GM19372 (cell line): Measurements from ENCODE around the gene TCF3.
"Not testable (repeated sequence)": the region's sequence is repeated elsewhere in the genome, so short reads cannot be mapped to it uniquely, and the experiment has no call there.

Experiments
- ATAC-seq: cut with Tn5 transposase; IDR thresholded peaks from one replicate; pipeline ENCODE4 v1.9.1; 2021; ENCODE audit warnings: mild to moderate bottlenecking, low read depth, moderate library complexity; ENCODE audit not compliant: unreplicated experiment

The TCF3 gene

DNA sequence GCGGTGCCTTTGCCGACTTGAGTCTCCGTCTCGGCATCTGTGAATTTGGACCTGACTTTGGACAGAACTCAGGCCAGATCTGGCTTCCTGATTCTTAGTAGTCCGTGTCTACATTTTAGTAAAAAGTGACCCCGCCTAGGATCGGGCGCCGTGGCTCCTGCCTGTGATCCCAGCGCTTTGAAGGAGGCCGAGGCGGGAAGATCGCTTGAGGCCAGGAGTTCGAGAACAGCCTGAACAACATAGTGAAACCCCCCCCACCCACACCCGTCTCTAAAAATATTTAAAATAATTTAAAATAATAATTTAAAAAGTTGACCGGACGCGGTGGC is 849 bp upstream of the TCF3 start:
- no peak for ATAC-seq

DNA sequence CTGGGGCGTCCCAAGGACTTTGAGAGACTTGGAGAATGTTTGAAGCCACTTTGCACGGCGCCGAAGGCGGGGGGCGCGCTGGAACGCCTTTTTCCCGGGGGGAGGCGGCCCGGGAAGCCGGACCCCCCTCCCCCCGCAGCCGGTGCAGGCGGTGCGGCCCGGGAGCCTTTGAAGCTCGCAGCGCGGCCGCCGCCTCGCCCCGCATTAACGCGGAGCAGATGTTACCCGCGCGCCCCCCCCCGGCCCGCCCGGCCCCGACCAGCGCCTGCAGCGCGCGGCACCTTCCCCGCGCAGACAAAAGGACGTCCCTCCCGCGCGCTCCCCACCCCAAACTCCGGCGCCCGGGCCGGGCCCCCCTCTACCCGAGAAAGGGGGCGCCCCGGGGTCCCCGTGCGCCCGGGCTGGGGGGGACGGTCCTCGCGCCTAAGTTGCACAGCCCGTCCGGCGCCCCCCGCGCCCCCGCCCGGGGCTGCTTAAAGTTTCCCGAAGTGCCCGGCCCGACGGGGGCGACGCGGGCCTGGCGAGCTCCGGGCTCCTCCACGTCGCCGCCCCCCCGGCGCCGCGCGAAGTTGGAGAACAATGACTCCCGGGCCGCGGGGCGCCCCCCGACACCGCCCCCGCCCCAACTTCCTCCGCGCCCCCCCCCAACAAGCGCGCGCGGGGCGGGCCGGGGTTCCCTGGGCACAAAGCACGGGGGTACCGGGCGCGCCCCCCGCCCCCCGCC is 685 bp downstream of the TCF3 start:
- ATAC-seq: no peak

DNA sequence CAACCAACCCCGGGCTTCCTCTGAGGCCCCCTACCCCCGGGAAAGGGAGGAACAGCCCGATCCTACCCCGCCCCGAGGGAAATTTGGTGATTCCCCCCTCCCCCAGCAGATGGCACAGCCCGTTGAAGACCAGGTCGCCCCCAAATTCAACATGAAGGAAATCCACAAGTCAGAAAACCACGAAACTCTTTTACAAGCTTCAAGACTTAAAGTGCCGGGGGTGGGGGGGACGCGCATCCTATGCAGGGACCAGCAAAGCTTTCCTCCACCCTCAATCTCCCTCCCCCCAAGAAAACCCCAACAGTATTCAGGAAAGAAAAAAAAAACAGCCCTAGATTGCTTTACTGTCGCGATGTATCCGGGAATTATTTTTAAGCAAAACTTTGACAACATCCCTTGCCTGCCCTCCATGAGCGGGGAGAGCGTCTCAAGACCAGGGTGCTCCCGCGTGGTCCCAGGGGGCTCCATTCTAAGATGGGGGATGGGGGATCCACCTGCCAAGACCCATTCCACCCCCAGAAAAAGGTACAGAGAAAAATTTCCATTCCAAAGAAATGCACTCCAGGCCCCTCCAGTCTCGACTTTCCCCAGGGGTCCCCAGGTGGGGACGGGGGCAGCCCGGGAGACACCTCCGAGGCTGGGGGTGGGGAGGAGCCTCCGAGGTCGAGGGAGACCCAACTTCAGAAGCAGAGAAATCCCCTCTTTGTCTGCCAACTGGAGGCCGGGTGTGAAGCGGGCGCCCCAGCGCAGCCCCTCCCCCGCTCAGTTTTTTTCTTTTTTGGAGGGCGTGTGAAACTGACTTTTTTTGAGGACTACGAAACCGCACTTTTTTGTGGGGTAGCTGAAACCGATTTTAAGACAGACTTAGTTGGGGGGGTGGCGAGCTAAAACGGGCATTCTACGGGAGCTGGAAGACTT is 1.5 kb downstream of the TCF3 start:
- ATAC-seq: no peak

GRCh38 chr19:1649706-1650649 is 2.4 kb downstream of the TCF3 start:
- no peak for ATAC-seq

DNA sequence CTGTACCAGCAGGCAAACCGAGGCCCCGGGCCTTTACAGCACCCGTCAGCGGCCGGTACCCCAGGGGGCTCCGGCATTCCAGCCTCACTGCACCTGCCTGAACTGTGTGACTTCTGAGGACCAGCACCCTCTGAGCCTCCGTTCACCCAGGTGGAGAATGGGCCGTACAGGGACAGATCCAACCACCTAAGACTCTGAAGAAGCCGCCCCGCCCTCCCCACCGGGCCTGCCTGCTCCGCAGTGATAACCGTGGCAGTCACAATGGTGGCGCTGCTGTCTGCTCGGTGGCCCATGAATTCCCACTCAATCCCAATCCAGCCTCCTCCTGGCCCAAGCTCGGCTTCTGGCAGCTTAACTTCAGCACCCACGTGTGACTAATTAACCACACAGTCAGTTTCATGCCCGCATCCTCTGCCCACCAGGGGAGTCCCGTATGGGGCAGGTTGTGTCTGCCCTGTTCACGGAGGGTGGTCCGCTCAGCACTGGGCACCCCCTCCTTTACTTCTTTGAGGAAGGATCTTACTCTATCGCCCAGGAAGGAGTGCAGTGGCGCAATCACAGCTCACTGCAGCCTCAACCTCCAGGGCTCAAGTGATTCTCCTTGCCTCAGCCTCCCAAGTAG is 3.4 kb downstream of the TCF3 start:
- no peak for ATAC-seq

DNA sequence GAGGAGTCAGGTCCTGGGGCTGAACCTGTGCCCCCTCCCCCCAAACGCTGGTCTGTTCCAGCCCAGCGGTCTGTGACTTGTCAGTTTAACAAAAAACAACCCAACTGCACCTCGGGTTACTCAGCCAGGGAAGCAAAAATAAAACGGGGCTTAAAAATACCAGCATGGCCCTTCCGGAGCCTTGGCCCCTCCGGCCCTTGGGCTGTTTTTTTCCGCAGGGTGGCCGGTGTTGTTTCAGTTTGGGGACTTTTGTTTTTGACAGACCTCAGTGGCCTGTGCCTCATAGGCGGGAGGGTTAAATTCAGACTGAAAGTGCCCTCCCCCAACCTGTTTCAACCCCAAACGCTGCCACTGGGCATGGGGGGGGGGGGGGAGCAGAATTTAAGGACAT is 4.0 kb downstream of the TCF3 start:
- no peak for ATAC-seq

- no peak for ATAC-seq
Observed at GRCh38 chr19:1647501-1648458, 4.6 kb downstream of the TCF3 start.

DNA sequence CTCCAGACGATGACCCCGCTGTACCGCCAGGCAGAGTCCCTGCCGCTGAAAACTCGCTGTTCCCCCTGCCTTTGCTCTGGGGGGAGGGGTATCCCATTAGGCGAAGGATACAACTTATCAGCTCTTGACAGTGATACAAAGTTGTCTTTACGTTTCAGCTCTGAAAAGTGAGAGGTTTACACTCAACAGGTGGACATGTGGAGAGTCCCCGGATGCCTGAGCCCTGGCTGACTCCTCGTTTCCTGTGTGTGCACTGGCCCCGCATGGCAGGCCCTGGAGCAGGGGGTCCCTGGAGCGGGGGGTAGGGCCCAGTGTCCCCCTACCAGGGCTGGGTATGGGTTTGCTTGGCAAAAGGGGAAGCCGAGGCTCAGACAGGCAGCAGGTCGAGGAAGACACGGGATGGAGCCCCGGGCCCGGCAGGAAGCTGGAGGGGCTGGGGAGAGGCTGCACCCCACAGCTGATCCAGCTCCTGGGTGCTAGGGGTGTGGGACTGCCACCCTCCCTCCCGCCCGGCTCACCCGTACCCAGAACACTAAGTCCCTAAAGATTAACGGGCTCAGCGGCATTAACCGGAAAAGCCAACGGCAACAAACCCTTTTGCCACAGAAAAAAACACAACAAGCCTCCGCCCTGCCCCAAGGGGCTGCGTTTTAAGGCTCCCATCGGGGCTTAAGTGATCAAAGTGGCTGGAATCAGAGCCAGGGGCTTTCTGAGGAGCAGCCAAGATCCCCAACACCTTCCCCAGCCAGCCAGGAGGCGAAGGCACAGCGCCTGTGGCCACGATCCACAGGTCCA is 5.6 kb downstream of the TCF3 start:
- ATAC-seq: no peak

GRCh38 chr19:1646149-1646548 is 6.3 kb downstream of the TCF3 start:
- no peak for ATAC-seq

DNA sequence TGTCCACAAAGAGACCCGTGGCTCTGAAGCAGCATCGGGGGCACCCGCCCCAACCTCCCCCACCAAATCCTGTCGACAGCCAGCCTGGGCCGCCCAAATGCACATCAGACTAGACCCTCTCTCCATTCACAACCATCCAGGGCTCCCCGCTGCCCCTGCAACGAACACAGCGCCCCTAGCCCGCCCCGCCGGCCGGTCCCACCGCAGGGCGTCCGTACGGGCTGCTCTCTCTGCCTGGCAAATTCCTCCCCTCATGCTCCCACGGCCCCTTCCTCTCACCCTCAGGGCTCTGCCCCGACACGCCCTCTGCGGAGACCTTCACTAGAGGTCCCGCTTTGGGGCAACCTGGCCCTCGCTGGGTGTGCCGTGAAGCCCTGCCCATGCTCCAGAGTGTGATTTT is 7.1 kb downstream of the TCF3 start:
- ATAC-seq: no peak

GRCh38 chr19:1644070-1644469 is 8.3 kb downstream of the TCF3 start:
- no peak for ATAC-seq

- not testable (repeated sequence) for ATAC-seq
Observed at GRCh38 chr19:1640893-1641448, 11.4 kb downstream of the TCF3 start.

GRCh38 chr19:1636325-1637236 is 15.8 kb downstream of the TCF3 start:
- no peak for ATAC-seq

- no peak for ATAC-seq
Observed at GRCh38 chr19:1634938-1635243, 17.5 kb downstream of the TCF3 start.

DNA sequence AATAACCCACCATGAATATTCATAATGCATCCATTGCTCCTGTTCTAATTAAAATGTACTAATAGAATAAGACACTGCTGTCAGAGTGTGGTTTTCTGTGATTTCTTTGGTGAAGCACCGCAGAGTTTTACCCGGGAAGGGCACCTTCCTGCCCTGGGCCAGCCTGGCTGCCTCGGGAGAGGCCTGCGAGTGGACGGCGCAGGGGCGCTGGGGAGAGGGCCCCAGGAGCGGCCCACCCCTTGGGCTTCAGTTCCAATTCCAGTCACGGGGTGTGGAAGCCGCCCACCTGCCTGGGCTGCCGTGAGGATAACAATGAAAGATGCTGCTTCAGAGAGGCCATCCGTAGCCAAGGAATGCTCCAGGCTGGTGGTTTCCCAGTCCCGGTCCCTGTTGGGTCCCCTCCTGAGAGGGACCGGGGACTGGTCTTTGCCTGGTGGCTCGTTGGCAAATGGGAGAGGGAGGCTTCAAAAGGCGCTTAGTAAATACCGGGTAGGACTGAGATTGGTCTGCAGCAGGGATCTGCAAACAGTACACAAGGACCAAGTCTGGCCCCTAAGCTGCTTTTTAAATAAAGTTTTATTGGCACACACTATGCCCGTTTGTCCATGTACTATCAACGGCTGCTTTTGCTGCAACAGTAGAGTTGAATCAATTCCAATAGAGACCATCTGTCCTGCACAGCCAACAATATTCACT is 18.0 kb downstream of the TCF3 start:
- ATAC-seq: no peak

GRCh38 chr19:1633269-1633826 is 19.1 kb downstream of the TCF3 start:
- ATAC-seq: no peak
